Keratinocyte (primary cell): ENCODE results near the gene EP300. TPM values are rescaled to one million over a fixed set of nuclear protein-coding genes. Genes with fewer than 3 reads are reported as not detected.
"Not testable (repeated sequence)": the region's sequence is repeated elsewhere in the genome, so short reads cannot be mapped to it uniquely, and the experiment has no call there.

Source experiments
- DNase-seq: peaks from one replicate; pipeline ENCODE4 v3.0.0-alpha.2; 2011; ENCODE audit warnings: low read depth, missing footprints, low spot score
- FAIRE-seq: peaks from 2 replicates; lab custom pipeline; 2011; peaks lifted over from hg19 to GRCh38; lab: Jason Lieb, UNC
- H2AFZ ChIP-seq: 2 replicates; pipeline ENCODE4 v1.6.0; 2012; ENCODE audit warnings: low read length, control low read depth, inconsistent platforms; ENCODE audit not compliant: control insufficient read depth
- H3K27ac ChIP-seq: 2 replicates; pipeline ENCODE4 v1.5.1; 2011; ENCODE audit warnings: low read length; ENCODE audit not compliant: control insufficient read depth, insufficient read depth
- H3K27me3 ChIP-seq: 3 replicates; pipeline ENCODE4 v1.6.0; 2011; ENCODE audit warnings: low read length; ENCODE audit not compliant: control insufficient read depth, insufficient read depth; ENCODE audit errors: extremely low read depth
- H3K36me3 ChIP-seq, 2 experiments: 2 replicates in 1 of 2; 3 replicates in 1 of 2; pipeline ENCODE4 v1.5.1; 2011; ENCODE audit warnings: low read length in 2 of 2, mild to moderate bottlenecking in 1 of 2; ENCODE audit not compliant: control insufficient read depth in 2 of 2, insufficient read depth in 2 of 2; ENCODE audit errors: extremely low read depth in 1 of 2
- H3K4me1 ChIP-seq: 3 replicates; pipeline ENCODE4 v1.5.1; 2011; ENCODE audit warnings: low read length; ENCODE audit not compliant: control insufficient read depth, insufficient read depth; ENCODE audit errors: extremely low read depth
- H3K4me2 ChIP-seq: 3 replicates; pipeline ENCODE4 v1.6.0; 2011; ENCODE audit warnings: low read depth, low read length; ENCODE audit not compliant: control insufficient read depth, insufficient read depth; ENCODE audit errors: extremely low read depth
- H3K4me3 ChIP-seq, 3 experiments: fragments of 200-600 bp in 1 of 3; sonication (generic) in 1 of 3; 2 replicates in 2 of 3; 3 replicates in 1 of 3; pipeline ENCODE4 v1.5.1; 2011 to 2016; ENCODE audit warnings: low read length in 3 of 3, mild to moderate bottlenecking in 3 of 3, control low read depth in 2 of 3, inconsistent platforms in 1 of 3, low read depth in 1 of 3, mixed read lengths in 1 of 3, mixed run types in 1 of 3, moderate library complexity in 1 of 3; ENCODE audit not compliant: control insufficient read depth in 2 of 3, insufficient read depth in 2 of 3; ENCODE audit errors: extremely low read depth in 1 of 3
- H3K79me2 ChIP-seq: 2 replicates; pipeline ENCODE4 v1.6.0; 2012; ENCODE audit warnings: low read length; ENCODE audit not compliant: control insufficient read depth, insufficient read depth
- H3K9ac ChIP-seq: 3 replicates; pipeline ENCODE4 v1.6.0; 2011; ENCODE audit warnings: low read length; ENCODE audit not compliant: control insufficient read depth, insufficient read depth; ENCODE audit errors: extremely low read depth
- H3K9me1 ChIP-seq: 3 replicates; pipeline ENCODE4 v1.6.0; 2011; ENCODE audit warnings: low read length; ENCODE audit not compliant: control insufficient read depth, insufficient read depth; ENCODE audit errors: extremely low read depth
- H3K9me3 ChIP-seq: 2 replicates; pipeline ENCODE4 v1.5.1; 2012; ENCODE audit warnings: low read depth, low read length; ENCODE audit not compliant: control insufficient read depth
- H4K20me1 ChIP-seq: 3 replicates; pipeline ENCODE4 v1.6.0; 2011; ENCODE audit warnings: low read length; ENCODE audit not compliant: control insufficient read depth, insufficient read depth; ENCODE audit errors: extremely low read depth
- EZH2 ChIP-seq: IDR thresholded peaks from one replicate; pipeline ENCODE4 v1.6.1; 2012; ENCODE audit warnings: inconsistent platforms, mild to moderate bottlenecking, low read length, moderate library complexity
- dilution Hi-C: fragments of 300-500 bp; cut with MboI; formaldehyde crosslinking; loops from one replicate; pipeline ENCODE4 v1.7.0; 2020; ENCODE audit warnings: low sequenced_read_pairs; ENCODE audit not compliant: extremely low pct_ligation_motif_present
- polyA plus RNA-seq, 5 experiments: library from polyadenylated mRNA; depleted of rRNA in 3 of 5; stranded (reverse) in 3 of 5; stranded (forward) in 1 of 5; unstranded in 1 of 5; fragments of >200 nt; gene quantifications; 1 replicate in 1 of 5; 2 replicates in 3 of 5; 3 replicates in 1 of 5; pipeline versions ENCODE4 v1.2.1 to v1.2.3, GENCODE V29; 2011 to 2012; ENCODE audit warnings: missing spikeins in 2 of 5, low read depth in 1 of 5, low replicate concordance in 1 of 5
- TF ChIP-seq, protein P1 (sequence below), 3 experiments: IDR thresholded peaks in 1 of 3; conservative IDR thresholded peaks in 1 of 3; optimal IDR thresholded peaks in 1 of 3; 2 replicates in 2 of 3; 3 replicates in 1 of 3; pipeline versions ENCODE3 to v1.5.1; 2011; ENCODE audit warnings: low read length in 3 of 3, mild to moderate bottlenecking in 3 of 3, moderate library complexity in 2 of 3, control low read depth in 1 of 3, inconsistent platforms in 1 of 3; ENCODE audit not compliant: insufficient read depth in 2 of 3; ENCODE audit errors: extremely low read depth in 1 of 3

The EP300 gene
- polyA plus RNA-seq, 1 donor (not counting 4 experiments of a cell fraction or from before 2014, with no cell fraction given), result 10.5 TPM

DNA sequence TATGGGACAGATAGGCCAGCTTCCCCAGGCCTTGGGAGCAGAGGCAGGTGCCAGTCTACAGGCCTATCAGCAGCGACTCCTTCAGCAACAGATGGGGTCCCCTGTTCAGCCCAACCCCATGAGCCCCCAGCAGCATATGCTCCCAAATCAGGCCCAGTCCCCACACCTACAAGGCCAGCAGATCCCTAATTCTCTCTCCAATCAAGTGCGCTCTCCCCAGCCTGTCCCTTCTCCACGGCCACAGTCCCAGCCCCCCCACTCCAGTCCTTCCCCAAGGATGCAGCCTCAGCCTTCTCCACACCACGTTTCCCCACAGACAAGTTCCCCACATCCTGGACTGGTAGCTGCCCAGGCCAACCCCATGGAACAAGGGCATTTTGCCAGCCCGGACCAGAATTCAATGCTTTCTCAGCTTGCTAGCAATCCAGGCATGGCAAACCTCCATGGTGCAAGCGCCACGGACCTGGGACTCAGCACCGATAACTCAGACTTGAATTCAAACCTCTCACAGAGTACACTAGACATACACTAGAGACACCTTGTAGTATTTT is 86.1 kb downstream of the EP300 start:
- Histone ChIP-seq H3K27ac (no peak overlapping the region), H3K9ac (no peak overlapping the region), H3K79me2 (no peaks in the 10 kb centered on the region), H3K4me2 (no peak overlapping the region), H2AFZ (no peak overlapping the region), H3K4me1 (peaks cover 12% of the 10 kb centered on the region), H3K9me3 (no peaks in the 10 kb centered on the region), H3K27me3 (no peaks in the 10 kb centered on the region), H3K4me3 (no peak overlapping the region), H4K20me1 (no peaks in the 10 kb centered on the region), H3K9me1 (no peaks in the 10 kb centered on the region), H3K36me3 (peaks cover 29 to 35% of the 10 kb centered on the region in 2 experiments)
- DNase-seq (no peak), FAIRE-seq (no peak)
- TF ChIP-seq, protein P1, sequence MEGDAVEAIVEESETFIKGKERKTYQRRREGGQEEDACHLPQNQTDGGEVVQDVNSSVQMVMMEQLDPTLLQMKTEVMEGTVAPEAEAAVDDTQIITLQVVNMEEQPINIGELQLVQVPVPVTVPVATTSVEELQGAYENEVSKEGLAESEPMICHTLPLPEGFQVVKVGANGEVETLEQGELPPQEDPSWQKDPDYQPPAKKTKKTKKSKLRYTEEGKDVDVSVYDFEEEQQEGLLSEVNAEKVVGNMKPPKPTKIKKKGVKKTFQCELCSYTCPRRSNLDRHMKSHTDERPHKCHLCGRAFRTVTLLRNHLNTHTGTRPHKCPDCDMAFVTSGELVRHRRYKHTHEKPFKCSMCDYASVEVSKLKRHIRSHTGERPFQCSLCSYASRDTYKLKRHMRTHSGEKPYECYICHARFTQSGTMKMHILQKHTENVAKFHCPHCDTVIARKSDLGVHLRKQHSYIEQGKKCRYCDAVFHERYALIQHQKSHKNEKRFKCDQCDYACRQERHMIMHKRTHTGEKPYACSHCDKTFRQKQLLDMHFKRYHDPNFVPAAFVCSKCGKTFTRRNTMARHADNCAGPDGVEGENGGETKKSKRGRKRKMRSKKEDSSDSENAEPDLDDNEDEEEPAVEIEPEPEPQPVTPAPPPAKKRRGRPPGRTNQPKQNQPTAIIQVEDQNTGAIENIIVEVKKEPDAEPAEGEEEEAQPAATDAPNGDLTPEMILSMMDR (optimal IDR thresholded peaks at IDR 0.05 in 1 of 3, IDR thresholded peaks at IDR 0.05 in 1 of 3, conservative IDR thresholded peaks at IDR 0.05 in 1 of 3; ENCODE audit: extremely low read depth in 1 of 3, insufficient read depth in 2 of 3, low read length in 3 of 3), result no peak
- TF ChIP-seq EZH2, result no peak
- dilution Hi-C loops, result no loop called here

DNA sequence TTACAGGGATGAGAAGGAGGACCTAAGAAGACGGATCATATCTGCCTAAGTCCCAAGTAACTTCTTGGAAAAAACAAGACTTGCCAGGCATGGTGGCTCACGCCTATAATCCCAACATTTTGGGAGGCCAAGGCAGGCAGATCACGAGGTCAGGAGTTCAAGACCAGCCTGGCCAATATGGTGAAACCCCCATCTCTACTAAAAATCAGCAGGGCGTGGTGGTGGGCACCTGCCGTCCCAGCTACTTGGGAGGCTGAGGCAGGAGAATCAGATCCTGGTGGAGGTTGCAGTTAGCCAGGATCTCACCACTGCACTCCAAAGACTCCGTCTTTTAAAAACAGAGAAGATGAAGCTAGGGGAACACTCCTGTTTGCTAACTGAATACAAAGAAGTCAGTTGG is 88.0 kb downstream of the EP300 start:
- H4K20me1 ChIP-seq, H3K9me1 ChIP-seq, H3K9ac ChIP-seq, H3K4me3 ChIP-seq, H3K27ac ChIP-seq, dilution Hi-C loops, H2AFZ ChIP-seq, H3K9me3 ChIP-seq, H3K79me2 ChIP-seq, DNase-seq, H3K4me2 ChIP-seq, H3K27me3 ChIP-seq: not testable (repeated sequence)
- peaks cover 20 to 30% of the 10 kb centered on the region in 2 experiments for H3K36me3 ChIP-seq
- H3K4me1 ChIP-seq, result peaks cover 12% of the 10 kb centered on the region
- peak; percentile 76 for FAIRE-seq

DNA sequence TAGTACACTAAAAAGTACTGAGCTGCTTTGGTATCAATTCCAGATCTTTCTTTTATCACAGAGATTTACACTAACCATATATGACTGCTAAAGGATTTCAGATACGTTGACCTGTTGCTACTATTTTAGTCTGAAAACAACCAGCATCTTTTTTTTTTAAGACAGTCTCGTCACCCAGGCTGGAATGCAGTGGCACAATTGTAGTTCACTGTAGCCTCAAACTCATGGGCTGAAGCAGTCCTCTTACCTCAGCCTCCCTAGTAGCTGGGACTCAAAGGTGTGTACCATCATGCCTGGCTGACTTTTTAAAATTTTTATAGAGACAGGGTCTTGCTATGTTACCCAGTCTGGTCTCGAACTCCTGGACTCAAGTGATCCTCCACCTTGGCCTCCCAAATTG is 88.5 kb downstream of the EP300 start:
- no peaks in the 10 kb centered on the region for H3K9me1 ChIP-seq
- no peak for FAIRE-seq
- no peak for DNase-seq
- no peak overlapping the region for H3K4me3 ChIP-seq
- H2AFZ ChIP-seq, result no peak overlapping the region
- H3K4me1 ChIP-seq, result peaks cover 12% of the 10 kb centered on the region
- H3K27me3 ChIP-seq, result no peaks in the 10 kb centered on the region
- no peaks in the 10 kb centered on the region for H3K79me2 ChIP-seq
- H3K27ac ChIP-seq, result no peak overlapping the region
- no peak overlapping the region for H3K4me2 ChIP-seq
- H3K9me3 ChIP-seq, result no peaks in the 10 kb centered on the region
- H3K36me3 ChIP-seq, result peaks cover 17 to 29% of the 10 kb centered on the region in 2 experiments
- H4K20me1 ChIP-seq, result no peaks in the 10 kb centered on the region
- TF ChIP-seq, protein P1 (optimal IDR thresholded peaks at IDR 0.05 in 1 of 3, IDR thresholded peaks at IDR 0.05 in 1 of 3, conservative IDR thresholded peaks at IDR 0.05 in 1 of 3; ENCODE audit: extremely low read depth in 1 of 3, insufficient read depth in 2 of 3, low read length in 3 of 3), result no peak
- no peak for TF ChIP-seq EZH2
- dilution Hi-C loops, result no loop called here
- H3K9ac ChIP-seq, result no peak overlapping the region
